Measurements from ENCODE around the gene TEX53. TPM values are rescaled to one million over a fixed set of nuclear protein-coding genes. Genes with fewer than 3 reads are reported as not detected.

TEX53 gene
- total RNA-seq, 6 donors from 2014 or later, result not detected

DNA sequence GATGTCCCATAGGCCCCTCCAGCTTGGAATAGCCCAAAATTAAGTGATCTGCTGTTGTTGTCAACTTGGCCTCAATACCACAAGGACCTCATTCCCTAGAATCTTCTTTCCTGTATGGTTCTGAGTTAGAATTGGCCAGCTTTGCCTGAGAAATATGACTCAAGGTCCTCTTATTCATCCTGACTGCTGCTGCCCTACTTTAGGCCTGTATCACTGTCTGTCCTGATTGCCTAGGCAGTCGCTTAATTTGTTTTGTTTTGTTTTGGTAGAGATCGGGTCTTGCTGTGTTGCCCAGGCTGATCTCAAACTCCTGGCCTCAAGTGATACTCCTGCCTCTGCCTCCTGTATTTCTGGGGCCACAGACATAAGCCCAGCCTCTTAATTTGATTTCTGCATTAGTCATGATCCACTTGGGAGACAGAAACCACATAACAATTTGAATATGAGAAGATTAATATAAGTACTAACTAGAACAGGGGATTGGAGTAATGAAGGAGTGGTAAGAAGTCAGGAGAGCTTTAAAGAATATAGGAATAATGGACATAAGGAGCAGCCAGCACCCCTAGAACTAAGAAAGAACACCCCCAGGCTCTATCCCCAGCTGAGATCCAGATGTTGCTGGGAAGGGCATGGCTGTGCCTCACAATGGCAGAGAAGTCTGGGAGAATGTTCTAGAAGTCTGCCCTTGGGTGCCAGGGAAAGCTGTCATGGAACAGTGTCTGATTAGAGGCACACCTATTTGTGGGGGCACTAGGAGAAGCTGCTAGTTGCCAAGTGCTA, 4.6 kb downstream of the TEX53 start:
- Histone ChIP-seq H3K9me3 (no peaks in the 10 kb centered on the region), H3K27me3 (no peaks in the 10 kb centered on the region), H3K4me3 (no peak overlapping the region), H3K4me1 (peaks cover 0 to 3% (median 0%) of the 10 kb centered on the region in 4 donors), H3K27ac (no peak overlapping the region), H3K36me3 (no peaks in the 10 kb centered on the region)
- DNase-seq (no peak), ATAC-seq (ENCODE audit: low FRiP score in 2 of 2) (peak in 1 of 2 donors; percentile 46)
- no peak for TF ChIP-seq EP300 (IDR thresholded peaks at IDR 0.05)
- TF ChIP-seq POLR2AphosphoS5 (IDR thresholded peaks at IDR 0.05), result no peak
- TF ChIP-seq CTCF (IDR thresholded peaks at IDR 0.05), result no peak
- no peak for TF ChIP-seq POLR2A (IDR thresholded peaks at IDR 0.05)
- 87 to 93% methylated on average over 2 of the region's 2 CpGs for whole genome bisulfite sequencing, 2 donors

GRCh38 chr9:114643896-114644295, 13.7 kb downstream of the TEX53 start:
- H3K9me3 ChIP-seq, result peaks cover 0 to 3% (median 0%) of the 10 kb centered on the region in 4 donors
- no peaks in the 10 kb centered on the region for H3K4me1 ChIP-seq
- H3K27me3 ChIP-seq, result no peaks in the 10 kb centered on the region
- no peak overlapping the region for H3K27ac ChIP-seq
- DNase-seq, result no peak
- H3K4me3 ChIP-seq, result no peak overlapping the region
- peaks cover 14 to 52% (median 28%) of the 10 kb centered on the region in 4 donors for H3K36me3 ChIP-seq
- TF ChIP-seq EP300 (IDR thresholded peaks at IDR 0.05) (no peak), POLR2A (IDR thresholded peaks at IDR 0.05) (no peak), POLR2AphosphoS5 (IDR thresholded peaks at IDR 0.05) (no peak), CTCF (IDR thresholded peaks at IDR 0.05) (no peak)
- 92 to 93% methylated on average over 5 of the region's 5 CpGs for WGBS, 2 donors
- ATAC-seq (ENCODE audit: low FRiP score in 2 of 2), result no peak

DNA sequence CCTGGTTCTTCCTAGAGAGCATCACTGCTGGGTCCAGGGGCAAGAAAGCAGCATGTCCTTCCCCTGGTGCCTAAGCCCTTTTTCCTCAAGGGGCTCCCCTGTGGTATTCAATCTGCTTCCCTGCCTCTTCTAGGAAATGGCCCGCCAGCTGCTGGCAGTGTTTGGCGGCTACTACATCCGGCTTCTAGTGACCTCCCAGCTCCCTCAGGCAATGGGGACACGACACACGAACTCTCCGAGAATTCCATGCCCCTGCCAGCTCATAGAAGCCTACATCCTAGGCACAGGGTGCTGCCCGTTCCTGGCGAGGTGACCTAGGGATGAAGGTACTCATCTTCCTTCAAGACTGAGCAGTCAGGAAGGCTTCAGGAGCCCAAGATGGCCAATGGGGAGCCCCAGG, 14.6 kb downstream of the TEX53 start:
- TF ChIP-seq POLR2AphosphoS5 (IDR thresholded peaks at IDR 0.05) (no peak), POLR2A (IDR thresholded peaks at IDR 0.05) (no peak), EP300 (IDR thresholded peaks at IDR 0.05) (no peak), CTCF (IDR thresholded peaks at IDR 0.05) (no peak)
- ATAC-seq (ENCODE audit: low FRiP score in 2 of 2), result no peak
- Histone ChIP-seq H3K4me1 (no peaks in the 10 kb centered on the region), H3K27ac (no peak overlapping the region), H3K4me3 (no peak overlapping the region), H3K9me3 (peaks cover 0 to 3% (median 0%) of the 10 kb centered on the region in 4 donors), H3K36me3 (peaks cover 14 to 60% (median 33%) of the 10 kb centered on the region in 4 donors), H3K27me3 (no peaks in the 10 kb centered on the region)
- WGBS, 2 donors, result 94 to 95% methylated on average over 7 to 8 of the region's 8 CpGs
- DNase-seq, result no peak

DNA sequence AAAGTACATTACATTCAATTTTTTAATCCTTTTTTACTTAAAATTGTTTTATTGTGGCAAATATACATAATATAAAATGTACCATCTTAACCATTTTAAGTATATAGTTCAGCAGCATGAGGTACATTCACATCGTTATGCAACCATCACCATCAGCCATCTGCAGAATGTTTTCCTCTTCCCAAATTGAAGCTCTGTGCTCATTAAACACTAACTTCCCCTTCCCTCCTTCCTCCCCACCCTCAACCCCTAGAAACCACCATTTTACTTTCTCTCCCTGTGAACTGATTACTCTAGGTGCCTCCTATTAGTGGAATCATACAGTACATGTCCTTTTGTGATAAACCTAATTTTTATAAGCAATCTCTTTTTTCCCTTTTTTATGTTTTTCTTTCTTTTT, 15.6 kb downstream of the TEX53 start:
- no peak overlapping the region for H3K4me3 ChIP-seq
- DNase-seq (no peak), ATAC-seq (ENCODE audit: low FRiP score in 2 of 2) (peak in 1 of 2 donors; percentile 45)
- H3K27ac ChIP-seq, result no peak overlapping the region
- no peaks in the 10 kb centered on the region for H3K27me3 ChIP-seq
- WGBS, 2 donors, result 59 to 84% methylated on average over 1 of the region's 1 CpG
- H3K36me3 ChIP-seq, result peaks cover 16 to 67% (median 36%) of the 10 kb centered on the region in 4 donors
- H3K4me1 ChIP-seq, result no peaks in the 10 kb centered on the region
- no peak for TF ChIP-seq CTCF (IDR thresholded peaks at IDR 0.05)
- TF ChIP-seq POLR2AphosphoS5 (IDR thresholded peaks at IDR 0.05), result no peak
- no peak for TF ChIP-seq EP300 (IDR thresholded peaks at IDR 0.05)
- TF ChIP-seq POLR2A (IDR thresholded peaks at IDR 0.05), result no peak
- H3K9me3 ChIP-seq, result no peaks in the 10 kb centered on the region

DNA sequence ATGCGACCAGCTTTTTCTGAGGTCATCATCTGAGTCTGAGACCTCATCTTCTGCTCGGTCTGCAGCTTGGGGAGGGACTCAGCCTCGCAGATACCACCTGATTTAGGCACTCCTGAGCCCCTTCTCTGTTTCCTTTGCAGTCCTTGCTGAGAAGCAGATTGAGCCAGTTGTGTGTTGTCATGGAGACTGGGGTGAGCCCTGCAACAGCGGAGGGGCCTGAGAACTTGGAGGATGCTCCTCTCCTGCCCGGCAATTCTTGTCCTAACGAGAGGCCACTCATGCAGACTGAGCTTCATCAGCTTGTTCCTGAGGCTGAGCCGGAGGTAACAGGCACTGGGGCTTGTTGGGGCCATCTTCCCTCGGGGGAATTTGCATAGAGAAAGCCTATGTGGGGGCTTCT, 19.2 kb downstream of the TEX53 start:
- DNase-seq (no peak), ATAC-seq (ENCODE audit: low FRiP score in 2 of 2) (no peak)
- Histone ChIP-seq H3K9me3 (no peaks in the 10 kb centered on the region), H3K36me3 (peaks cover 15 to 66% (median 42%) of the 10 kb centered on the region in 4 donors), H3K27ac (no peak overlapping the region), H3K27me3 (no peaks in the 10 kb centered on the region), H3K4me3 (no peak overlapping the region), H3K4me1 (no peaks in the 10 kb centered on the region)
- 89 to 96% methylated on average over 8 of the region's 8 CpGs for WGBS, 2 donors
- TF ChIP-seq CTCF (IDR thresholded peaks at IDR 0.05) (no peak), POLR2A (IDR thresholded peaks at IDR 0.05) (no peak), POLR2AphosphoS5 (IDR thresholded peaks at IDR 0.05) (no peak), EP300 (IDR thresholded peaks at IDR 0.05) (no peak)
